GM18526 (cell line): ENCODE results near the gene SLC35F3.

Source experiments
- POLR2A ChIP-seq: IDR thresholded peaks from 3 replicates; pipeline ENCODE4 v1.6.1; 2011; ENCODE audit not compliant: insufficient read length; ENCODE audit errors: extremely low read depth

Gene SLC35F3

DNA sequence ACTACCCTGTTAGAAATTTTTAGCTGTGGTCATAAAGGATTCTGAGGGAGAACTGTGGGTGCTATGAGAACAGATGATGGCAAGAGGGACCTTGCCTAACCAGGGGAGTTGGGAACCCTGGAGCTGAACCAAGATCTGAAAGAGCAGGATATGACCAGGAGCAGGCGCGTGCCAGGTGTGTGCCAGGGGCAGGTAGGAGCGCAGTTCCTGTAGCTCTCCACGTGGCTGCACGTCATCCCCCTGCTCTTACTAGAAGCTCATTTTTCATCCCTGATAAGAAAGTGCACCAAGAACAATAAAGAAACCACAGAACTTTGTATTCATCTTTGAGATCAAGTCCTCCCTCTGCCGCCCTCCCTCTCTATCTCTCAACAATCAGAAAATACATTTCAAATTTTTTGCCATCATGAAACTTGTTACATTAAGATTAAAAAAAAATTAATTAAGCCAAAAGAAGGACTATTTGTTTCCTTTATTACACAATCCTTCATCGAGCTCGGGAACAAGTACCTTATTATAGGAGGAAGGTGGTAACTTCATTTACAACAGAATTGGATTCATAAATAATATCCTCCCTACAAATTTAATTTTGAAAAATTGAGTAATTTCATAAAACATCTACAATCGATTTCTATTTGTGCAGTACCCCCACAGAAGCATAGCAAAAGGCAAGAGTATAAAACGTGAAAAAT lies 78.5 kb downstream of the SLC35F3 start:
- TF ChIP-seq POLR2A, result no peak

DNA sequence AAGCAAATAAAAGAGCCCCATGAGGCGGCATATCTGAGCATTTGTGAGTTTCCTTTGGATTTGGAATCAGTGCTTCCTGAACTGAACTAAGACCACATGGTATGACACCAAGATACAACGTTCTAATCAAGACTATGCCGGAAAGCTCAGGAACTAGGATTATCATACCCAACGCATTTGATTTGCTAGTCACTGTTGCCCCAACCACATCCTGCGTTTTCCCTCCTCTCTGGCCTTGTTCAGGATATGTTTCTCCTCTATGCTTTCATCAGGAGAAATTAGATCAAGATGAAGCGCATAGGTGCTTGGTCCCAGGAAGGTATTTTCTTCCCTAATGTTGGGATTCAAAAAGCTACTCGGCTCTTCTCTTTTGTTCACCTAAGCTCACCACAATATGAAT lies 79.3 kb downstream of the SLC35F3 start:
- TF ChIP-seq POLR2A, result no peak

DNA sequence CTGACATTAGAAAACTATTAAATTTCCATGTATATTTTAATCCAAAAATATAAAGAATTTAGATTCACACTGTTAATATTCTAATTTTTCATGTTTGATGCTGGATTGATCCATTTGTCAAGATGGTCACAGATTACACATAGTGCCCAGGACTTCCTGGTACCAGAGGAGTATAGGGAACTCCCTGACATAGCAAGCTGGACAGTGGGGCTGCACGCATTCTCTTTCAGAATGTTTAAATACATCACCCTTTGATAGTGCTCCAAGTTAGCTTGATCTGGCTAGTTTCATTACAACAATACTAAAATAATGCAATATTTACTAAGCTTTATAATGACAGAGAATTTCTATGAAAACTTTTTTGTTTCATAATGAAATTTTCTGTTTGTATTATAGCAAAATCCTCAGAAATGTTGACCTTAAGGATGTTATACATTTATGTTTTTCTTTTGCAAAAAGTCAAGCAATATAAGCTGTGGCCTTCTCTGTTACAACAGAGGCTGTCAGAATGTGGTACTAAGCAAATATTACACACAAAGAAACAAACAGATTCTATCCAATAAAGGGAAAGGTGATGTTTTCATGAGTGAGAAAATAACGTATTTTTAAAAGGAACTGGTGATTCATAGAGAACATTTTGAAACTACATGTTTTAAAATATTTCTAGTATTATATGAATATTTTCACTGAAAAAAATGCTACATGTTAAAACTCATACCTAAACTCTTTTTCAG lies 84.7 kb downstream of the SLC35F3 start:
- no peak for TF ChIP-seq POLR2A

DNA sequence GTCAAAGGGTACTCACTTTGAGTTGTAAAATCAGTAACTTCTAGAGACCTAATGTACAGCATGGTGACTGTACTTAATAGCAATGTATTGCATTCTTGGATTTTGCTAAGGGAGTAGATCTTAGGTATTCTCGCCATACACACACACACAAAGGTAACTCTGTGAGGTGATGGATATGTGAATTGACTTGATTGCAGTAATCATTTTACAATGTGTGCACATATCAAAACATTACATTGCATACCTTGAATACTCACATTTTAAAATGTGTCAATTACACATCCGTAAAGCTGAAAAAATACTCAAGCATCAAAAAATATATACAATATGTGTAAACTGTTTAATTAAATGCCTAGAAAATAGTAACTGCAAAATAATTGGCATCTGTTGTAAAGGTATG lies 86.0 kb downstream of the SLC35F3 start:
- TF ChIP-seq POLR2A, result no peak

DNA sequence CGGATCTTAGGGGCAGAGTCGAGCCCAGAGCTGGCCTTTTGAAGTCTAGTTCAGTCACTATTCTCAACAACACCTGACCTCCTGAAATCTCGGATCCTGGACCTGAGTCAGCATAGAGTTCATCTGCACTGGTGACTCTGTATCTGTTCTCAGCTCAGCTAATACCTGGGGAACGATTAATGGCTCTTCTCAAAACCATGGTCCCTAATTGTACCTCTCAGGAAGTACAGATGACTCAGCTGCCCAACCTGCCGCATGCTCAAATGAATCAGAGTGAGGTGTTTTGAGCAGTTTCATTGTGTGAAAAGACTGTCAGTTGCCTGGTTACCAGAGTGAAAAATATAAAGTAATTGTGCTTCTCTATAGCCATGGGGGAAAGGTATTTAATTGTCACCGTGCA lies 89.2 kb downstream of the SLC35F3 start:
- TF ChIP-seq POLR2A, result no peak

DNA sequence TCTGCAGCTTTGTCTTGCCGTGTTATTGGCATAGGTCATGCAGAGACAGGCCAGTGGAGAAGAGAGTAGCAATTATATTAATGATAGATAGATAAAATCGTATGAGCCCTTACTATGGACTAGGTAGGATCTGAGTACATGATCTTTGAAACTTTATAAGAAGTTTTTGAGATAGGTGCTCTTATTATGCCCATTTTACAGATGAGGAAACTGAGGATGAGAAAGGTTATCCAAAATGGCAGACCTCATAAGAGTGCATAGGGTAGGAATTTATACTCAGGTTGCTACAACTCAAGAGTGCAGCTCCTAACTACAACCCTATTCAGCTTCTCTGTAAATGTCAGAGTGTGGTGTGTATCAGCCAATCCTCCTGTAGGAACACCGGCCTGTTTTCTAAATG lies 89.6 kb downstream of the SLC35F3 start:
- TF ChIP-seq POLR2A, result no peak

DNA sequence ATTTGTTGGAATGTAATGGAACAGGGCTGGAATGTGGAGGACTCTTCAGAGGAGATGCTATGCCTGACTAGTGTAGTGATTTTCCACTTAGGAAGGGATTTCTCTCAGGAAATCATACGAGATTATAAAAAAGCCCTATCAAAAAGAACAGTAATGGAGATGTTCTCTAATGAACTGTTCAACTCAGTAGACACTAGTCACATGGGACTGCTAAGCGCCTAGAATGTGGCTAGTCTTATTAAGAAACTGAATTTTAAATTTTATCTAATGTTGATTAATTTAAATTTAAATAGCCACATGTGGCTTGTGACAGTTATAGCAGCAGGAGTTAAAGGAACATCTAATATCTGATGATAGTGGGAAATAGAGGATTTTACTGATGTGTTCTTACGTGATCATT lies 94.0 kb downstream of the SLC35F3 start:
- TF ChIP-seq POLR2A, result no peak

DNA sequence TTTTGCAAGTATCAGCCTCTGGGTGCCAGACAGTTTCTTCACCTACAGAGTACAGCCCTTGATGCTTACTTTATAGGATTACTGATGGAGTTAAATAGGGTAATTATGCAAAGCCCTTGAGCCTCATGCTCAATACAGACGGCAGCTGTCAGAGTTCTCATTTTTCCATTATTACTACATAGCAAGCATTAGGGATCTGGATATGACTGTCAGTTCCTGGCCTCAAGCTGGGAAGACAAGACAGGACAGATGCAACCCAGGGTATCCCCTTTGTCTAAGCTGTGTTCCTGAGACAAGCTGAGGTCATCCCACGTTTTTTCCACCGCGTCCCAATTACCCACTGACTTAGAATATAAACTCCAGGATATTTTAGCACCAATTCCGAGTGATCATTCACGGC lies 94.4 kb downstream of the SLC35F3 start:
- no peak for TF ChIP-seq POLR2A

DNA sequence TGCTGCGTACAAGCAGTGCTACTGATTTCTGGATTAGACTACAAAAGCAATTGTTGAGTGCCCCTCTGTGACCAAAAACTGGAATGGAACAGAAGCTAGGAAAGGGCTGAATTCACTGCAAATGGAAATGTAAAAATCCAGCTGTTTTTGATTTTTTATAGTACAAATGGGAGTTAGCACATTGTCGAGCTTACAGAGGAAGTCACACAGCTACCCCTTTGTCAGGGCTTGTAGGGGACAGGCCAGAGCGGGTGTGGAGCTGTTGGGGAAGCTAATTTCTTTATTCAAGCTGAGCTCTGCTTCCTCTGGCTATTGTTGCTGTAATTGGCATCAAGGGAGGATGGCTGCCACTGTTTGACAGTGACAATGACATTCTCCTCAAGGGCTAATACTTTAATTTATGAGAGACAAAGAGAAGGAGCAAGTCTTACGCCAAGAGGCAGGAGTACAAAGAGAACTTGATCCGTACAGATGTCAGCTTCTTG lies 96.1 kb downstream of the SLC35F3 start:
- no peak for TF ChIP-seq POLR2A

DNA sequence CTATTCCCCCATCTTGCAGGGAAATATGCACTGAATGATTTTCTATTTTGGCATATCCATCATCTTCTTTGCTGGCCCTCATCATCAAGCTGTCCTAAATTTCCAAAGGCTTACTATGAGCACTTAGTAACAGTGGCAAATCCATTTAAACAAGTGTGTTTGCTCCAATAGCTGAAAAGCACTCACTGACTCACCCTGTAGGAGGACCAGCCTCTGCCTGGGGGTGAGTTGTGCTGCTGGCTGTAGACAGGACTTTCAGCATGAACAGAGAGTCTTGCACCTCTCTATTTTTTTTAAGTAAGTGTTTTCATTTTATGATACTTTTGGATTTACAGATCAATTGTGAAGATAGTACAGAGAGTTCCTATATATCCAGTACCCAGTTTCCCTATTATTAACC lies 97.3 kb downstream of the SLC35F3 start:
- TF ChIP-seq POLR2A, result no peak

DNA sequence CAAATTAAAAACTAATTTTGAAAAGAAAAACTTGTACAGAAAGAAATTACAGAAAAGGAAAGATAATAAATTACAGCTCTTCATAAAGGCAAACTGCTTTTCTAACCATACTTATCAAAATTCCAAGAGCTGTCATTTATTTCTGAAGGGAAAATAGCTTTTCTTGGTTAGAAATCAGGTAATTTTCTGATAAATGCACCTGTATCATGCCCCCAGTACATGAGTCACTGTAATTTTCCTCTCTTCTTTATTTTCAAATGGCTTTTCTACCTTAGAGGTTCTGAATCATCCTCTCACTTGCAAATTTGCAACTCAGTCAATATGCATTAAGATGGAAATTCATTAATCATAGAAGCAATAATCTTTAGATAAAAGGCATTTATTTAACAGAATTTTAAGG lies 100.1 kb downstream of the SLC35F3 start:
- no peak for TF ChIP-seq POLR2A

DNA sequence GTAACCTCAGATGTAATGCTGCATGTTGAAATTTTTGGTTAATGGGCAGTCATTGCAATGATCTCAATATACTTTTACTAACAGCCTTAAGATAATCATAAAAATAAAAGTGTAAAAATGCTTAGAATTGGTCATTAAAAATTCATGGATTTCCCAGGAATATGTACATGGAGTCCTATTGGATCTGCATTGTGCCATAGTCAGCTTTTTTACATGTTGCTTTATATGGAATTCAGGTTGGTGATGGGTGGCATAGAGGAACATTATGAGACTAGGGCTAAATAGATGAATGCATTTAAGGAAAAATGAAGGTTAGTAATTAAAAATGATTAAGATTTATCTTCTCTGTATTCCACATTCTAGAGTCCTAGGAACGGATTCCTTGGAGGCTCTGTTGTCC lies 103.2 kb downstream of the SLC35F3 start:
- TF ChIP-seq POLR2A, result no peak

DNA sequence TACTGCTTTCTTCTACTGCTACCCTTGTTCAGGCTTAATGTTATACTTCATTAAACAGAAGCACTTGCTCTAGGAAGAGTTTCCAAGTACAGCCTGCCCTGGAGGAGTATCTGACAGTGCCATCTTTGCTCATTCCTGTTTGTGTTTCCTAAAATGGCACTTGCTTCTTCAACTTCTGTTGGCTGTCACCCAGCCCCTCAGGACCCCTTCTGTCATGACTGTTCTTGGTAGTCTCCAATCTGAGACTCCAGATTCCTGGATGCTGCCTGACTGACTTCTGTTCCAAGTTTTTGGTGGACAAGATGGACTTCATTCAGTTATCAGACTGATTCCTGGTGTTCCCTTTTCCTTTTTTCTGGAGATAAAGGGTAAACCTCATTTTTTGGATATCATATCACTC lies 104.1 kb downstream of the SLC35F3 start:
- no peak for TF ChIP-seq POLR2A

DNA sequence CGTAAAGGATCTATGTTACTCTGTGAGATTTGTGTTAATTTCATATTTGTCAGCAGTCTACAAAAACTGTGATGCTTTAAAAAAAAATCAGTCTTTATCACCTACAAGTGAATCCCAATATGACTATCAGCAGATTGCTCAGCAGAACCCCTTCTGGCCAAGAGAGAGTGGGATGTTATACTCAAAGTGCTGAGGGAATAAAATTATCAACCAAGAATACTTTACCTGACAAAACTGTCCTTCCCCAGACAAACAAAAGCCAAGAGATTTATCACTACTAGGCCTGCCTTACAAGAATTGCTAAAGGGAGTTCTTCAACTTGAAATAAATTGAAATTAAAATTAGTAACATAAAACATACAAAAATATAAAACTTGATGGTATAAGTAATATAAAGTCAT lies 105.2 kb downstream of the SLC35F3 start:
- no peak for TF ChIP-seq POLR2A

DNA sequence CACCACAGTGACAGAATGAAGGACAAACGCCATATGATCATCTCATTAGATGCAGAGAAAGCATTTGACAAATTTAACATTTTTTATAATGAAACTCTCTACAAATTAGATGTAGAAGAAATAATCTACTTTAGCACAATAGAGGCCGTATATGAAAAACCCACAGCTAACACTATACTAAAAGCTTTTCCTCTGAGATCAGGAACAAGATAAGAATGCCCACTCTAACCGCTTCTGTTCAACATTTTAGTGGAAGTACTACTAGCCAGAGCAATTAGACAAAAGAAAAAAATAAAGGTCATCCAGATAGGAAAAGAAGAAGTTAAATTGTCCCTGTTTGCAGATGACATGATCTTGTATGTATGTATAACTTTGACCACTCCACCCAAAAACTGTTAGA lies 109.7 kb downstream of the SLC35F3 start:
- no peak for TF ChIP-seq POLR2A

DNA sequence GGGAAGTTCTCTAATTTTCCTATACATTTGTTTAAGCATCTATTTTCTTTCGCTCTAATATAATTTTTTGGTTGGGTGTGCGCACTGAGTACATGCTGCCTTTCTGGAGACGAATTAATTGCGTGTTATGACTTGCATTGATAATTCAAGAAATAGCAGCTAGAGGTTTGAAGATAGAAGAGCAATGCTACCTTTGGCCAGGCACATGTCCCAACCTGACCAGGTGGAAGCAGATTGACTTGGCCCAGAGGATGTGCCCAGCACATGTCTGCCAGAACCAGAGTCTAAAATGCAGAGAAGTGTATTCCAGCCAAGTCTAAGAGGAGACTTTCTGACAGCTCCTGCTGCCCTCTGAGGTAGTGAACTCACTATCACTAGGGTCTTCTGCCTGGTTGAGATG lies 114.3 kb downstream of the SLC35F3 start:
- no peak for TF ChIP-seq POLR2A

DNA sequence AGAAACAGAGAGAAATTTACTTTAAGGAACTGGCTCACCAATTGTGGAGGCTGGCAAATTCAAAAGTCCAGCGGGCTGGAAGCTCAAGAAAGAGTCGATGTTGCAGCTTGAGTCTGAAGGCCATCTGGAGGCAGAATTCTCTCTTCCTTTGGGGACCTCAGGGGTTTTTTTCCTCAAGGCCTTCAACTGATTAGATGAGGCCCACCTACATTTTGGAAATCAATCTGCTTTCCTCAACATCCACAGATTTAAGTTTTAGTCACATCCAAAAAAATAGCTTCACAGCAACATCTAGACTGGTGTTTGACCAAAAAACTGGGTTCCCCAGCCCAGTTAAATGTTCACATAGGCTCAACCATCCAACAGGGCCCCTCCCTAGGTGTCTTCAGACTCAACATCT lies 114.9 kb downstream of the SLC35F3 start:
- TF ChIP-seq POLR2A, result no peak
